ENCODE measurements around the gene CAMKV.
"Not testable (repeated sequence)": the region's sequence is repeated elsewhere in the genome, so short reads cannot be mapped to it uniquely, and the experiment has no call there.

GRCh38 chr3:49823131-49823530 lies 46.6 kb downstream of the CAMKV start:
- not testable (repeated sequence) for TF ChIP-seq POLR2A, CTCF (IDR thresholded peaks at IDR 0.05)
